Left renal cortex interstitium (tissue), 4 donors: ENCODE measurements around the gene GRK5. TPM values are rescaled to one million over a fixed set of nuclear protein-coding genes. Genes with fewer than 3 reads are reported as not detected.
A peak's percentile ranks its signal among the peaks of the same experiment; 100 is the strongest.
"Not testable (repeated sequence)": the region's sequence is repeated elsewhere in the genome, so short reads cannot be mapped to it uniquely, and the experiment has no call there.

Source experiments
- DNase-seq, 4 donors: peaks; one replicate each; pipeline ENCODE4 v3.0.0-alpha.2; 2013; ENCODE audit warnings: low read depth in 4 of 4, low spot score in 2 of 4, missing footprints in 1 of 4
- polyA plus RNA-seq, 4 donors: library from polyadenylated mRNA; unstranded; fragments of 120-200 nt; gene quantifications; one replicate each; pipeline ENCODE4 v1.2.1, GENCODE V29; 2013; ENCODE audit not compliant: insufficient read length in 4 of 4

GRK5 gene
- 10 to 100 TPM; 15.0 to 17.4 (median 16.4) TPM for polyA plus RNA-seq

DNA sequence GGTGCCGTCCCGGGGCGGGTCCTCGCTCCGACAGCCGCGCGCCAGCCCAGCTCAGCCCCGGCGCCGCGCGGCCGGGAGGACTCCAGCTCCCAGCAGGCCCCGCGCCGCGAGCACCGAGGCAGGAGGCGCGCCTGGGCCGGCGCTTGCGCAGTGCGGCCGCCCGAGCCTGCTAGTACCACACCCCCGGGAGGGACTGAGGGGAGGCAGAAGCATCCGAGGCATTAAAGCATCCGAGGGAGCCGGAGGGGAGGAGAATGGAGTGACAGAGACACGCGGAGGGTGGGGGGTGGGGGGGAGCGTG, at the start of gene GRK5:
Gene GRK5 (plus strand): TSS at position 206 of the 301 bp plus-strand sequence. CDS start 347 bp downstream, outside the sequence.
- peak in 3 of 4 donors; percentile 87 to 95 (median 93) for DNase-seq

DNA sequence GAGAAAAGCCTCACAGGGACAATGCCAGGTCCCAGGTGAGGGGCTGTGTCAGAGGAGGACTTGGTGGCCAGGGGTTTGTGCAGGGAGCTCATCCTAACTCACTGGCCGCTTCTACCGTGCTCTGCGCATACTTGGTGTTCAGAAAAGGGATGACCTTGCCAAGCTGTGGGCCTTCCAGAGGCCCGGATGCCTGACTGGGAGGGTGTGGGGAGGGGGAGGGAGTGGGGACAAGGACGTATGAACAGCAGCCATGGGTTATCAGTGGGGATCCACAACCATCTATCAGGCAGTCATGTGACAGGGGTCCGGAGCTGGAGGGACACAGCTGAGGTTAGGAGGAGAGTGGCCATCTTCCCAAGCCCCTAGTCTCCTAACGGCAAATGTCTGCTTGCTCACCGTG, 48.0 kb upstream of the GRK5 start:
- no peak for DNase-seq

DNA sequence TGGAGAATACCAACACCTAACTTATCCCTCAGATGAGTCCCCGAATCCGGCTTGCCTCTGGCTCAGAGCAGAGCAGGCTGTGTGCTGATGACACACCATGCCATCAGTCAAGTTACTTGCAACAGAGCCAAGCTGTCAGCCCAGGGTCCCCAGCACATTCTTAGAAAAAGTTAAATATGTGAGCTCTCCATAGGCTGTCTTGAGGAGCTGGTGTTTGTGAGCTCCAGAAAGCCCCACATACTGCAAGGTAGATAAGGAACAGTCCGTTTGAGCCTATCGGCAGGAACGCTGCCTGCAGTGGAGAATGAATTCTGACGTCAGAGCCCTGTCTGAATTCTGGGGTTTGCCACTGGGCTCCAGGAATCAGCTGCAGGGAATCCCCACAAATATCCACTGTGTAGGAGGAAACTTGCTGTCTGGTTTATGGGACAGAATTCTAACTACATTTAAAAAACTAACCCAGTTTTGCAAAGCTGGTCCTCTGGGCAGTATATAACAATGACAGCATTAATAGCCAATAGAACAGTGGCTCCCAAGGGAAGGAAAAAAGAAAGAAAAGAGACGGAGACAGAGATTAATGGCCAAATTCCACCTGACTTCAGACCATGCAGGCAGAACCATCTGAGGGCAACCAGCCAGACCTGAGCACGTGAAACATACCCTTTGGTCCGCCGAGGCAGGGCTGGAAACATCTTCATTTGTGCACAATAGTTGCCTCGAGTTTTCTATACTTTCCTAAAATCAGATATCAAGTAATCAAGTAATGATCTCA, 45.5 kb upstream of the GRK5 start:
- peak in 1 of 4 donors; percentile 48 for DNase-seq

DNA sequence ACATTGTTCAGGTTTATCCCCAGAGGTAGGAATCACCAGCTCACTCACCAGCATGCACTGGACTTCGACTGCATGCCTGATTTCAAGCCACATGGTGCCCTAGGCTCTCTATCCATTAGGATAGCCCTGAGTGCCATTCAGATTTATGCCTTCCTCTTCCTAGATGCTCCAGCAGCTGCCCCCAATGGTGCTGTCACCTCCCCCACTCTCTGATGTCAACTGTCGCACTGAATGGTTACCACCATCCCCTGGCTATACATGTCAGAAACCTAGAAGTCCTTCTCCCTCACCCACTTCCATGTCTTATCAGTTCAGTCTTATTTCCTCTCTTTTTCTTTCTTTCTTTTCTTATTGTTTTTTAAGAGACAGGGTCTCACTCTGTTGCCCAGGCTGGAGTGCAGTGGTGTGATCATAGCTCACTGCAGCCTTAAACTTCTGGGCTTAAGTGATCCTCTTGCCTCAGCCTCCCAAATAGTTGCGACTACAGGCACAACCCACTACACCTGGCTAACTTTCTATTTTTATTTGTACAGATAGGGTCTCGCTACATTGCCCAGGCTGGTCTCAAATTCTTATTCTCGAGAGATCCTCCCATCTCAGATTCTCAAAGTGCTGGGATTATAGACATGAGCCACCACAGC, 44.8 kb upstream of the GRK5 start:
- no peak for DNase-seq

DNA sequence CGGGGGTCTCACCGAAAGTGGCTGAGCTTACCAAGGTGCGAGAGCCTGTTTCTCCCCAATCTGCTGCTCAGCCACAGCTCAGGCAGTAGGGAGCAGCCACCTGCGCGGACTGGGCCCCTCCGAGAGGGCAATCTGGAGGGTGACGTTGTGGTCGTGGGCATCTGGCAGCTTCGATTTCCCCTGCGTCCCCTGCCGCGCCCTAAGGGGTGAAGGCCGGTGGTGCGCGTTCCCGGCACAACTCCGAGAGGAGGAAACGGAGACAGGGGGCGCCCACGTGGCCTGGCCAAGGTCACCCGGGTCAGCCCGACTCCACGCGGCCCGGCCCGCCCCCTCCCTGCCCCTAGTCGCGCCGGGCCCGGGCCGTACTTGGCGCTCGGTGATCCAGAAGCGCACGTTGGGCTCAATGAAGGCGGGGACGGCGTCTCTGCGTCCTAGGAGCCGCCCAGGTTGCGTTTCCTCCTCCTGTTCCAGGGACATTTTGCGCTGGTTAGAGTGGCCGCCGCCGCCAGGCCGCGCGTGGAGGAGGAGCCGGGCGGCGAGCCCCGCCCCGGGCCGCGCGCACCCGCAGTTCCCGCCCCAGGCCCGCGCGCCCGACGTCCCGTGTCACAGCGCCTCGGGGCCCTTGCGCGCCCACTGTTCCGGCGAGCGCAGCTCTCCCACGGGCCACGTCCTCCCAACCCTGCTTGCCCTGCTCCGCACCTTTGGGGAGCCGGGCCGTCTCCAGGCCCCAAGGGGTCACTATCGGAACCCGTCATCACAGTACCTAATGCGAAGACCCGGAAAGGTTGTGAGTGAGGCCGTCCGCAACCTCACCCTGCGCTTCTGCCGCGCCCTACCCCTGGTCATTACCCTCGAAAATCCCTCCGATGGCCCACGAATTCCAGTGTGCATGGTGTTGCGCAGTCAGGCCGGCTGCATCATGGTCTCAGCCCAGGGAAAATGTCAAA, 41.9 kb upstream of the GRK5 start, which contains the start of gene SFXN4:
Gene SFXN4 (minus strand): TSS at position 544 of the 947 bp plus-strand sequence. CDS start 67 bp downstream, at position 477.
- DNase-seq, result peak in 2 of 4 donors; percentile 46 to 48

DNA sequence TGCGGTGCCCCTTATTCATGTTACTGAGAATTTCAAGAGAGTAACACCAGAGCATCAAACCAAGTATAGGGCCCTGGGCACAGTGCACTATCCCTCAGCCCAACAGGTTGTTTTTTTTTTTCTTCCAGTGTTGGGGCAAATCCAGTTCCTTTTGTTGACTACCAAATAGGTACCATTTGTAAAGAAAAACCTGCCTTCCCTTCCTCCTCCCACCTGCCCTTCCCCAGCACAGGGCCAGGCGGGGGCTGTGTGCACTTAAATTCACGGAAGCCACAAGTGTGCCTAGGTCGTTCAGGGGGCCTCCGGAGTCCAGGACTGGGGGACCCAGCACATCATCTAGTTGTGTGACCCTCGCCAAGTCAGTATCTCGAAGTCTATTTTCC, 41.3 kb upstream of the GRK5 start:
- no peak for DNase-seq

GRCh38 chr10:119166564-119166963, 40.8 kb upstream of the GRK5 start:
- no peak for DNase-seq

DNA sequence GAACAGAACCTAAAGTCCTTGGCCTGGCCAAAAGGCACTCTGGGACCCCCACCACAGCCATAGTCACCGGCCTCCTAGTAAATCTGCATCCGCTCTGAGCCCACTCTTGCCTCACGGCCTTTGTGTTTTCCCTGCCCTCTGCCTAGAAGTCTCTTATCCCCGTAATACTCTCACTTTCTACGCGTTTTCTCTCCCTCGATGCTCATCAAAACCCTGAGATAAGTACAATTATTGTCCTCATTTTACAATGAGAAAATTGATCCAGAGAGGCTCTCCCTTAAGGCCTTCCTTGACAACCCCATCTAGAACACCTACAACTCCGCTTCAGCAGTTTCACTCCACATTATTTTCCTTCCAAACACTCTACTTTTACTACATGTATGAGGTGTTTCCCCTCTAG, 40.3 kb upstream of the GRK5 start:
- DNase-seq, result no peak

DNA sequence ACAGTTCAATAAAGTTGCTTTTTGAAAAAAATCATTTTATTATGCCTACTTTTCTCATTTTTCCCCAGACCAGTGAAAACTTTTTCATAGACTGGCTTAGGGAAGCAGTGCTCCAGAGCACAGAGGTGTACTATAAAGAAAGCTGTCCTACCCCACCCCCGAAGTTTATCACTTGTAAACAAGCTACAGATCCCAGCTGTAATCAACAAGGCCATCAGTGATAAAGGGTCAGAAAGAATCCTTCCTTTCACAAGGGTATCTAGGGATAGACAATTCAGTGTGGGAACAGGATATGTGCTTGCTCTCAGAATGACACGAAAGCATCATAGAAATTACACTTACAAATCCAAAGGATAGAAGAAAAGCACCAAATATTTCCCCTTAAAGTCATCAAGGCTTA, 33.3 kb upstream of the GRK5 start:
- DNase-seq, result no peak

DNA sequence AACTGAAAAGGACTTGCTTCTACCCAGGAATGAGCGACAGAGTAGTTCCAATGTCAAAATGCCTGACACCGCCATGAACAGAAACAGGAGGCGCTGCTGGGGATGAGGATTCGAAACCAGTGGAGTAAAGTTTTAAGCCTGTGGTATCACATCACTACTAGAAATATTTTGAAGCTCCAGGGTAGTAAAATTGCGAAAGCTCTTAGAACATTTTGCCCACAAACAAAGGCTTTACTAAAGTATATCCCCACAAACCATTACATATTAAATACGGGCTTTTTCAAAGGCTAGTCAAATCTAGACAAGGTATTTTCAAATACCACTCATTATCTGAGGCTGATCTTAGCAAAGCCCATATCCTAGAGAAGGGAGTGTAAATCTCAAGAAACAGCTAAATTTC, 31.2 kb upstream of the GRK5 start:
- no peak for DNase-seq

DNA sequence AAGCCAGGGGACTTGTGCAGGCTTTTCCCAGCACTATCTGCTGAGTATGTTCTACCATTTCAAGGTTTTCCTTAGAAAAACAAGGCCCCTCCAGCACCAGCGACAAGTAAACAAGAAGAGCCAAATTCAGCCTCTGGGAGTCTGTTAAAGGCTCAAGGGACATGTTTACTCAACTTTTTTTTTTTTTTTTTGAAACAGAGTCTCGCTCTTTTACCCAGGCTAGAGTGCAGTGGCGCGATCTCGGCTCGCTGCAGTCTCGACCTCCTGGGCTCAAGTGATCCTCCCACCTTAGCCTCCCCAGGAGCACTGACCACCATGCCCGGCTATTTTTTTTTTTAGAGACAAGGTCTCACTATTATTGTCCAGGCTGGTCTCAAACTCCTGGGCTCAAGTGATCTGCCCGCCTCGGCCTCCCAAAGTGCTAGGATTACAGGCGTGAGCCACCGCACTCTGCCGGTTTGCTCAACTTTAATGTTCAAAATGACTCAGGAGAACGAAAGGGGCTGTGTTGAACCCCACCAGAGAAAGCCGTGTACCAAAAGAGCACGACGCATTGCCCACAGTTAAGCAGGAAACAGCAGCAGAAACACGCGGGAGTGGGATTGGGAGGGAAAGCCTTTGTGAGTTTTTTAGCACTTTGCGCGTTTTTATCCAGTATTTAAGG, 29.5 kb upstream of the GRK5 start:
- DNase-seq, result peak in 1 of 4 donors; percentile 58

- peak in 3 of 4 donors; percentile 86 to 89 (median 88) for DNase-seq
These were observed 28.8 kb upstream of the GRK5 start, which contains the start of gene PRDX3 for GRCh38 chr10:119178372-119179119. PRDX3 (minus strand) TSS chr10:119178812; CDS start chr10:119178790, 22 bp downstream.

- DNase-seq, result not testable (repeated sequence)
These were observed 26.4 kb upstream of the GRK5 start for GRCh38 chr10:119180850-119181400.

DNA sequence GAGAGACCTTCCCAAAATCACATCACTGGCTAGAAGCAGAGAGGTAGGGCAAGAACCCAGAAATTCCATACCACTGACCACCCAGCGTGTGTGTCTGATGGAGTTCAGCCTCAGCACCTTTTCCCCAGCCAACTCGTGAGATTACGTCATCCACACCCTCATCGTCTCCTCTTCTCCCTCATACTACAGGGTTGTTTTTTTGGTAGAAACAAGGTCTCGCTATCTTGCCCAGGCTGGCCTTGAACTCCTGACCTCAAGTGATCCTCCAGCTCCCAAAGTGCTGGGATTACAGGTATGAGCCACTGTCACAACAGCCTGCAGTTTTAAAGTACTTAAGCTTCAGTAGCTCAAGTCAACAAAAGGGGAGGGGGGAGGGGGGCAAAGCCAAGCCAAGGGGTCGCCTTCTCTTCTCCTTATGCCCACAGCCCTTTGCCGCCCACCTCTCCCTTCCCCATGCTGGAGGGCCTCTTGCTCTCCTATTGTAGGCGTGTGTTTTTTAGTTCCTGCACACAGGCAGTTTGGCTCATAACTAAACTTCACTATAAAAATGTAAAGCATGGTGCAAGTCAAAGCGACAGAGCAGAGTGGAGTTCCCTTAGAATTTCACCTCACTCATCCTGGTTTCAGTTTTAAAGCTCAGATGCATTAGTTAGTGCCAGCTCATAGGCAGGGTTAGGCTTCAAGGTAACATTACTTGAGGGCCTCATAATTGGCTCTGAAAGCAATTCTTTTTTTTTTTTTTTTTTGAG, 23.5 kb upstream of the GRK5 start:
- DNase-seq, result no peak

GRCh38 chr10:119189811-119190282, 17.5 kb upstream of the GRK5 start:
- no peak for DNase-seq

GRCh38 chr10:119190353-119190752, 17.0 kb upstream of the GRK5 start:
- DNase-seq, result no peak

DNA sequence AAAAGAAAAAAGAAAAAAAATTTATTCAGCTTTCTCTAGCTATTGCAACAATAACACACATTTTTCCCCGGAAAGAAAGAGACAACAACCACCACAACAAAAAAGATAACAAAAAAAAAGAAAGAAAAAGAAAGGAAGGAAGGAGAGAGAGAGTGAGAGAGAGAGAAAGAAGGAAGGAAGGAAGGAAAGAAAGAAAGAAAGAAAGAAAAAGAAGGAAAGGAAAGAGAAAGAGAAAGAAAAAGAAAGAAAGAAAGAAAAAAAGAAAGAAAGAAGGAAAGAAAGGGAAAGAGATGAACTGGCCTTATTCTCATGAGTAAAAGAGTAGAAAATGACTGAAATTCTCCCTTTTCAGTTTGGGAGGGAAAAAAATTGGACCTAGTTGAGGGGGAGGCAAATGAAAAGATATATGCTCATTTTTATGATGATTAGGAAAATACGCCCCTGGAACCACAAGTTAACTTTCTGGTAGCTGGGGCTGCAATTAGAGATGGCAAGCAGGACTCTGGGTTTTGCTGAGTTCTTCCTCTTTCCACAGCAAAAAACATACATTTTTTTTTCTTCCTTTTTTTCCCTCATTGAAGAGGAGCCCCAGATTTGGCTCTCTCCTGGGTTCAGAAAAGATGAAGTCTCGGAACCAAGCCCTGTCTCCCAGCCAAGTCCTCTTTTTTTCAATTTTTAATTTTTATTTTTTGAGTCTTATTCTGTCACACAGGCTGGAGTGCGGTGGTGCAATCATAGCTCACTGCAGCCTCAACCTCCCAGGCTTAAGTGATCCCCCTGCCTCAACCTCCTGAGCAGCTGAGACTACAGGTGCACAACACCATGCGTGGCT, 16.2 kb upstream of the GRK5 start:
- DNase-seq, result no peak

DNA sequence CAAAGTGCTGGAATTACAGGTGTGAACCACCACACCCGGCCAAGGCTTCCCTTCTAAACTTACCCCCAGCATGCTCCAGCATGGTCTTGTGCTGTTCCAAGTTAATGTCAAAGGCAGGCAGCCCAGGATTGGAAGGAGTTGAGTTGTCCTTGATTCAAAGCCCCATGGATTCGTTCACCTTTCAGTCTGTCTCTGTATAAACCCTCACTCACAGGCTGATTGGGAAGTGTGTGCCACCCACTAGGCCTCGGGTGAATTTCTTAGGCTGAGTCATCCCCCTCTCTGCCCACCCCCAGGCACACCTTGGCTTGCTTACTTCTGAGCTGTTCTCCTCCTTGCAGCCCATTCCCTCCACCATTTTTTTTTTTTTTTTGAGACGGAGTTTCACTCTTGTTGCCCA, 15.5 kb upstream of the GRK5 start:
- DNase-seq, result no peak
